HepG2 (cell line): Measurements from ENCODE around the gene RASA1. TPM values are rescaled to one million over a fixed set of nuclear protein-coding genes. Genes with fewer than 3 reads are reported as not detected.

Experiments used
- ATAC-seq: fragments of 200-7000 bp; cut with Tn5 transposase; 3 replicates; pipeline ENCODE4 v1.9.1; 2020; ENCODE audit warnings: mild to moderate bottlenecking, moderate library complexity
- BruUV-seq: library from RNA; stranded (reverse); fragments of 400-500 nt; replicated peaks from 2 replicates; lab custom pipeline; 2021; lab: Mats Ljungman, UMichigan
- CTCF ChIA-PET: fragments of 300-600 bp; formaldehyde crosslinking; extraction: SDS; loops from one replicate; lab custom pipeline; 2021; ENCODE audit warnings: low total read pairs, inconsistent platforms, low intra/inter-chr PET ratio; lab: Yijun Ruan, JAX
- POLR2A ChIA-PET: fragments of 350-600 bp; sonication (Branson Sonifier 250); formaldehyde crosslinking; loops from one replicate; lab custom pipeline; 2020; ENCODE audit warnings: antibody characterized with exemption, inconsistent platforms; lab: Yijun Ruan, JAX
- DNase-seq: peaks from one replicate; pipeline ENCODE4 v3.0.0-alpha.2; 2015; ENCODE audit warnings: low spot score
- FAIRE-seq: peaks from 3 replicates; lab custom pipeline; 2011; peaks lifted over from hg19 to GRCh38; lab: Jason Lieb, UNC
- H2AFZ ChIP-seq: one replicate; pipeline ENCODE4 v1.6.1; 2011; ENCODE audit warnings: low read length, inconsistent platforms
- H3K27ac ChIP-seq: fragments of 300-600 bp; 3 replicates; pipeline ENCODE4 v1.8.0; 2011; ENCODE audit warnings: mixed run types, mild to moderate bottlenecking, mixed read lengths, low read length, inconsistent platforms; ENCODE audit not compliant: insufficient read depth; ENCODE audit errors: extremely low read length
- H3K27me3 ChIP-seq, 2 experiments: fragments of 200-600 bp in 1 of 2; 2 replicates in 1 of 2; 3 replicates in 1 of 2; pipeline versions ENCODE4 v1.6.0 to v1.8.0; 2011; ENCODE audit warnings: low read length in 2 of 2, mild to moderate bottlenecking in 2 of 2, moderate library complexity in 2 of 2, inconsistent platforms in 1 of 2; ENCODE audit not compliant: insufficient read depth in 2 of 2, control insufficient read depth in 1 of 2
- H3K36me3 ChIP-seq, 2 experiments: fragments of 200-600 bp in 1 of 2; replicated peaks in 1 of 2; 2 replicates in 1 of 2; 3 replicates in 1 of 2; pipeline versions ENCODE4 v1.5.1 to v1.8.0; 2011; ENCODE audit warnings: low read length in 2 of 2, inconsistent platforms in 1 of 2; ENCODE audit not compliant: insufficient read depth in 2 of 2, control insufficient read depth in 1 of 2
- H3K4me1 ChIP-seq: 2 replicates; pipeline ENCODE4 v1.5.1; 2012; ENCODE audit warnings: low read length, inconsistent platforms; ENCODE audit not compliant: insufficient read depth
- H3K4me2 ChIP-seq: 2 replicates; pipeline ENCODE4 v1.6.0; 2011; ENCODE audit warnings: low read depth, low read length, inconsistent platforms
- H3K4me3 ChIP-seq, 3 experiments: fragments of 200-600 bp in 1 of 3; sonication (generic), shearing (Covaris generic) in 1 of 3; replicated peaks in 1 of 3; 2 replicates each; pipeline ENCODE4 v1.5.1; 2011 to 2016; ENCODE audit warnings: low read length in 3 of 3, inconsistent platforms in 2 of 3, low read depth in 2 of 3, mild to moderate bottlenecking in 2 of 3, control low read depth in 1 of 3, mixed read lengths in 1 of 3; ENCODE audit not compliant: insufficient read depth in 1 of 3
- H3K79me2 ChIP-seq: one replicate; pipeline ENCODE4 v1.6.1; 2011; ENCODE audit warnings: low read length, inconsistent platforms; ENCODE audit not compliant: insufficient read depth
- H3K9ac ChIP-seq: 2 replicates; pipeline ENCODE4 v1.6.0; 2011; ENCODE audit warnings: mild to moderate bottlenecking, low read depth, low read length, inconsistent platforms; ENCODE audit not compliant: insufficient read depth
- H3K9me3 ChIP-seq: 2 replicates; pipeline ENCODE4 v1.5.1; 2012; ENCODE audit warnings: mild to moderate bottlenecking, low read length
- H4K20me1 ChIP-seq: 2 replicates; pipeline ENCODE4 v1.6.0; 2011; ENCODE audit warnings: inconsistent platforms, mild to moderate bottlenecking, low read length, moderate library complexity; ENCODE audit not compliant: insufficient read depth
- ARNT2 ChIP-seq: sonication (generic); formaldehyde crosslinking; IDR thresholded peaks from 2 replicates; pipeline ENCODE4 v1.8.0; 2022; ENCODE audit warnings: mild to moderate bottlenecking, low read depth, missing genetic modification reagents, moderate library complexity
- CTCF ChIP-seq: sonication (generic); formaldehyde crosslinking; IDR thresholded peaks from 2 replicates; pipeline ENCODE4 v1.5.0; 2020; ENCODE audit warnings: mild to moderate bottlenecking, missing genetic modification reagents, moderate library complexity
- FOSL1 ChIP-seq: sonication (generic); formaldehyde crosslinking; IDR thresholded peaks from 2 replicates; pipeline ENCODE4 v1.9.0; 2021; ENCODE audit warnings: missing genetic modification reagents, borderline replicate concordance
- KLF9 ChIP-seq: IDR thresholded peaks from 2 replicates; pipeline ENCODE4 v1.6.1; 2016; ENCODE audit warnings: low read depth
- MXI1 ChIP-seq: IDR thresholded peaks from 3 replicates; pipeline ENCODE4 v1.6.1; 2012; ENCODE audit warnings: low read depth, low read length, inconsistent platforms, borderline replicate concordance
- TOPORS ChIP-seq: sonication (generic); formaldehyde crosslinking; IDR thresholded peaks from 2 replicates; pipeline ENCODE4 v1.8.0; 2023; ENCODE audit warnings: mild to moderate bottlenecking, missing genetic modification reagents
- TRIM24 ChIP-seq: sonication (generic); formaldehyde crosslinking; IDR thresholded peaks from 2 replicates; pipeline ENCODE4 v1.8.0; 2022; ENCODE audit warnings: mild to moderate bottlenecking, missing genetic modification reagents
- ZGPAT ChIP-seq: IDR thresholded peaks from 2 replicates; pipeline ENCODE4 v1.6.1; 2016; ENCODE audit warnings: mild to moderate bottlenecking
- ZNF275 ChIP-seq: sonication (generic); formaldehyde crosslinking; IDR thresholded peaks from 2 replicates; pipeline ENCODE4 v1.8.0; 2022; ENCODE audit warnings: missing genetic modification reagents, mild to moderate bottlenecking, inconsistent platforms, borderline replicate concordance
- WGBS: methylation state at CpG from one replicate; pipeline ENCODE4 v1.1.6; 2017; ENCODE audit warnings: low lambda C conversion rate; 5-methylcytosine and 5-hydroxymethylcytosine counted together
- in situ Hi-C: cut with HindIII; loops from 2 replicates; pipeline ENCODE4 v1.10.0; 2017; ENCODE audit warnings: low pct_unique_long_range_greater_than_20kb; ENCODE audit not compliant: extremely low pct_ligation_motif_present
- intact Hi-C: fragments of 100-400 bp; cut with micrococcal nuclease; formaldehyde crosslinking; loops from one replicate; pipeline ENCODE4 v1.10.0; 2022; ENCODE audit not compliant: unreplicated experiment
- polyA plus RNA-seq, 8 experiments: library from polyadenylated mRNA; depleted of rRNA in 3 of 8; stranded (reverse) in 7 of 8; unstranded in 1 of 8; fragments of >200 nt; fragmentation: Illumina TruSeq in 4 of 8; extraction: Trizol in 4 of 8; gene quantifications; 2 replicates each; pipeline versions ENCODE4 v1.2.1 to v1.2.3, GENCODE V29; 2011 to 2016; ENCODE audit warnings: low read depth in 4 of 8, missing spikeins in 1 of 8, mixed read lengths in 1 of 8; ENCODE audit not compliant: insufficient read depth in 1 of 8
- total RNA-seq, 5 experiments: library from RNA; depleted of rRNA; stranded (reverse); fragments of >200 nt; fragmentation: Illumina TruSeq; extraction: Trizol; gene quantifications; 2 replicates each; pipeline ENCODE4 v1.2.3, GENCODE V29; 2016; ENCODE audit warnings: low read depth in 1 of 5

Gene RASA1
- total and polyA plus RNA-seq, 2 of the 13 experiments (the other 11 are each of a cell fraction or from before 2014, with no cell fraction given), result 19.5 to 20.5 TPM

- ATAC-seq (no peak), FAIRE-seq (no peak), DNase-seq (no peak)
- intact Hi-C loops (no loop called here), in situ Hi-C loops (no loop called here)
- Histone ChIP-seq H3K4me3 (no peak overlapping the region), H3K9ac (no peak overlapping the region), H3K27ac (no peak overlapping the region), H3K27me3 (no peaks in the 10 kb centered on the region), H3K79me2 (no peaks in the 10 kb centered on the region), H3K4me1 (no peaks in the 10 kb centered on the region), H3K36me3 (no peaks in the 10 kb centered on the region), H3K4me2 (no peak overlapping the region), H4K20me1 (no peaks in the 10 kb centered on the region), H3K9me3 (no peaks in the 10 kb centered on the region), H2AFZ (no peak overlapping the region)
- no TSS peak for BruUV-seq
- WGBS, result 23% methylated on average over 5 of the region's 5 CpGs
- POLR2A ChIA-PET, result no interaction called here
- TF ChIP-seq MXI1, result no peak
- TF ChIP-seq ARNT2 (CRISPR knock-in tag), result no peak
- no peak for TF ChIP-seq ZGPAT (CRISPR knock-in tag)
- no peak for TF ChIP-seq TRIM24
- TF ChIP-seq FOSL1 (CRISPR knock-in tag), result no peak
- no peak for TF ChIP-seq KLF9
- TF ChIP-seq CTCF (CRISPR knock-in tag), result no peak
- no peak for TF ChIP-seq ZNF275
- no peak for TF ChIP-seq TOPORS
- CTCF ChIA-PET, result no interaction called here
These were observed 36.5 kb upstream of the RASA1 start for GRCh38 chr5:87231037-87231808.
